Measurements from ENCODE around the gene SPEM2.

DNA sequence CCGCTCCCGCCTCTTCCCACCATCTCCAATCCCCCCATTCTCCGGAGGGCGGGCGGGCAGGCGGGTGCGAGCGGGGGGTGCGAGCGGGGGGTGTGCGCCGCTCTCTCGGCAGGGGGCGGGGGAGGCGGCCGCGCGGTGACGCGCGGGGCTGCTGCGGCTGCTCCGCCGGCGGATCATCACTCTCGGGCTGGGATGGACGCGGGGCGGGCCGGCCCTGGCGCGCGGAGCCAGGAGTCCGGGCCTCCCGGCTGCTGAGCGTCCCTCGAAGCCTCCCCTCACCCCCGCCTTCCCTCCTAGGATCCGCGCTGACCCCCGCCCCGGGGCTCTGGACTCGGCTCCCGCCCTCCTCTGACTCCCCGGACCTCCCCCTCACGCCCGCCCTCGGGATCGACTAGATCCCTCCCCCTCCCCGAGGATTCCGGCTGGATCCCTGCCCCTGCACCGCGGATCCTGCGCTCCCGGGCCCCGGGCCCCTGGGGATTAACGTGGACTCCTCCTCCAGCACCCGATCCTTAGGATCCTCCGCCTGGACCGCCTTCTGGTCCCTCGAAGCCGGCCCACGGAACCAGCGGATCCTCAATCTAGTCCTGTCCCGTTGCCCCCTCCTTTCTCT is 20.6 kb upstream of the SPEM2 start:
- TF ChIP-seq CTCF (conservative IDR thresholded peaks at IDR 0.05; ENCODE audit: low read depth, low read length) (no peak), EZH2 (IDR thresholded peaks at IDR 0.05; ENCODE audit: borderline replicate concordance, low read depth, low read length, poor library complexity, severe bottlenecking) (no peak)
